Breast epithelium (tissue), 3 donors: ENCODE measurements around the gene RPL10A.

Experiments used
- POLR2A ChIP-seq: fragments of 450-650 bp; IDR thresholded peaks from one replicate; pipeline ENCODE4 v1.6.1; 2016; ENCODE audit warnings: antibody characterized with exemption, mild to moderate bottlenecking, moderate library complexity
- TF ChIP-seq, protein P1 (sequence below), 3 donors: fragments of 450-650 bp; IDR thresholded peaks; one replicate each; pipeline ENCODE4 v1.5.1; 2016 to 2017; ENCODE audit warnings: antibody characterized with exemption in 3 of 3, mild to moderate bottlenecking in 3 of 3, moderate library complexity in 3 of 3

DNA sequence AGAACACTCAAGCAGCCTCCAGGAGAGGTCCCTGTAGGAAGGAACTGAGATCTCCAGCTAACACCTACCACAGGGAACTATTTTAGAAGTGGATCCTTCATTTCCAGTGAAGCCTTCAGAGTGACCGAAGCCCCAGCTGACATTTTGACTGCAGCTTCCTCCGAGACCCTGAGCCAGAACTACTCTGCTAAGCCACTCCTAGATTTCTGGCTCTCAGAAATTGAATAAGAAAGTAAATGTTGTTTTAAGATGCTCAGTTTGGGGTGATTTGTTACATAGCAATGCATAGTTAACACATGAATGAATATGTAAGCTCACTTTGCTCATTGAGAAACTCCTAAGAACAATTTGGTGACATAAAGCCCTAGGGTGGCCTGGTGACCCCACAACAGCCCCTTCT lies 39.0 kb downstream of the RPL10A start:
- TF ChIP-seq, protein P1, sequence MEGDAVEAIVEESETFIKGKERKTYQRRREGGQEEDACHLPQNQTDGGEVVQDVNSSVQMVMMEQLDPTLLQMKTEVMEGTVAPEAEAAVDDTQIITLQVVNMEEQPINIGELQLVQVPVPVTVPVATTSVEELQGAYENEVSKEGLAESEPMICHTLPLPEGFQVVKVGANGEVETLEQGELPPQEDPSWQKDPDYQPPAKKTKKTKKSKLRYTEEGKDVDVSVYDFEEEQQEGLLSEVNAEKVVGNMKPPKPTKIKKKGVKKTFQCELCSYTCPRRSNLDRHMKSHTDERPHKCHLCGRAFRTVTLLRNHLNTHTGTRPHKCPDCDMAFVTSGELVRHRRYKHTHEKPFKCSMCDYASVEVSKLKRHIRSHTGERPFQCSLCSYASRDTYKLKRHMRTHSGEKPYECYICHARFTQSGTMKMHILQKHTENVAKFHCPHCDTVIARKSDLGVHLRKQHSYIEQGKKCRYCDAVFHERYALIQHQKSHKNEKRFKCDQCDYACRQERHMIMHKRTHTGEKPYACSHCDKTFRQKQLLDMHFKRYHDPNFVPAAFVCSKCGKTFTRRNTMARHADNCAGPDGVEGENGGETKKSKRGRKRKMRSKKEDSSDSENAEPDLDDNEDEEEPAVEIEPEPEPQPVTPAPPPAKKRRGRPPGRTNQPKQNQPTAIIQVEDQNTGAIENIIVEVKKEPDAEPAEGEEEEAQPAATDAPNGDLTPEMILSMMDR (IDR thresholded peaks at IDR 0.05) = no peak
- no peak for TF ChIP-seq POLR2A
